Measurements from ENCODE around the gene SPEN.

The SPEN gene

DNA sequence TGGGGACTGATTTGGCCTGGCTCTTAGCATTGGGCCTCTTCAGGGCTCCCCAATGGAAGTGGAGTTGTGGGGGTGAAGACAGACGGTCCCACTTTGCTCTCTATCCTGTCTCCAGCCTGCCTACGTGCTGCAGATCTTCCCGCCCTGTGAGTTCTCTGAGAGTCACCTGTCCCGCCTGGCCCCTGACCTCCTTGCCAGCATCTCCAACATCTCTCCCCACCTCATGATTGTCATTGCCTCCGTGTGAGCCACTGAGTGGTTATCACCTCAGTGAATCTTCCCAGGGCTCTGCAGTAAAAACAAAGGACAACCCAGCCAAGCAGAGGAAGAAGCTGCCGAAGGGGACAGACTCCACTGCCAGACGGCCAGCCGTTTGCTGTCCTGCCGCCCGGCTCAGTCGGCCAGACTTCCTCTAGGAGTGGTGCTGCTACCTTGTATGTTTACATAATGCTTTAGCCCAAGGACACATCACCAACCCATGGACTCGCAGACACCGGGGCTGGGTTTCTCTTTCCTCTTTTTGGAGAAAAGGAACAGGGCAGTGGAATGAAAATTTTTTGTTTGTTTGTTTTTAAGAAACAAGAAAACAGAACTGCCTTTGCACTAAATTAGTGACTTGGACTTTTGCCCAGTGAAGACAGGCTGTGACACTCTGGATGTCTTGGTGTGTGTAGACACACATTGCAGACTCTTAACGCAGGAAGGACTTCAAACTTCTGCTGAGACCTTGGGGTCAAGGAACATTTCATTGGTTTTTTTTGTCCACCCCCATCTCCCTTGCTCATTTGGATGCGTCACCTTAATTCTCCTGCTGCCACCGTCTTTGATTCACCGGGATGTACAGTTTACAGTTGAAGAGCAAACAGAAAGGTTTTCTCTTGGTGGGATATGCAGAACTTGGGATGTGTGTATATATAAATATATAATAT is 91.9 kb downstream of the SPEN start:
- no peak for DNase-seq

DNA sequence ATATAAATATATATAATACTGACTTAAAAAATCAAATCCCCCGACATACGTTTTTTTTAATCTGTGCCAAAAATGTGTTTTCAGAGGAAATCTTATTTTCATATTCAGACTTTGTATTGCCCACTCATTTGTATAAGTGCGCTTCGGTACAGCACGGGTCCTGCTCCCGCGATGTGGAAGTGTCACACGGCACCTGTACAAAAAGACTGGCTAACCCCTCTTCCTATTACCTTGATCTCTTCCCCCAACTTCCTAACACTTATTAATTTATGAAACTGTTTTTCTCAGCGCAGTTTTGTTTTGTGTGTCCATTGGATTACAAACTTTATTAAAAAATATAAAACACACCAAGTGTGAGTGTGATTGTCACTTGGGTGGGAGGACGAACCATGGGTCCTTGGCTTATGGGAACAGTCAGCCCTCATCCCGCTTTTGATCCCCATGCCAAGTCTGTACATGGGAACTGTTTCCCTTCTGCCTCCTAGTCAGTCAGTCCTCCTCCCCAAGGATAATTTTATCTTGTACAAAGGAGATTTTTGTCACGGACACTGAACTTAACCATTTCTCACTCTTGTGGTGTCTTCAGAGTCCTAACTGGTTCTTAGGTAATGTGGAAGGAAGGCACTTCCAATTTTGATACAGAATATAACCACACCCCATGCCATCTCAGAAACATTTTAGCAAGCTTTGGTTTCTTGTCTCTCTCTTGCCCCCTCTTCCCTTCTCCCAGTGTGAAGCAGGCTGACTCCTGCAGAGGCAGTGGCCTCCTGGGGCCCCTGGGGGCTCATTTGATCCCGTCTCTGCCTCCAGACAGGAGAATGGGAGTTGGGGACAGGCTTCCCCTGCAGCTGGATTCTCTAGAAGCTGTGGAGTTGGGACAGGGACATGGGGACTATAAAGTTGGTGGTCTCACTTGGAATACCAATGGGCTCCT is 92.9 kb downstream of the SPEN start:
- no peak for DNase-seq

GRCh38 chr1:15941044-15941840 is 93.7 kb downstream of the SPEN start:
- DNase-seq, result no peak

DNA sequence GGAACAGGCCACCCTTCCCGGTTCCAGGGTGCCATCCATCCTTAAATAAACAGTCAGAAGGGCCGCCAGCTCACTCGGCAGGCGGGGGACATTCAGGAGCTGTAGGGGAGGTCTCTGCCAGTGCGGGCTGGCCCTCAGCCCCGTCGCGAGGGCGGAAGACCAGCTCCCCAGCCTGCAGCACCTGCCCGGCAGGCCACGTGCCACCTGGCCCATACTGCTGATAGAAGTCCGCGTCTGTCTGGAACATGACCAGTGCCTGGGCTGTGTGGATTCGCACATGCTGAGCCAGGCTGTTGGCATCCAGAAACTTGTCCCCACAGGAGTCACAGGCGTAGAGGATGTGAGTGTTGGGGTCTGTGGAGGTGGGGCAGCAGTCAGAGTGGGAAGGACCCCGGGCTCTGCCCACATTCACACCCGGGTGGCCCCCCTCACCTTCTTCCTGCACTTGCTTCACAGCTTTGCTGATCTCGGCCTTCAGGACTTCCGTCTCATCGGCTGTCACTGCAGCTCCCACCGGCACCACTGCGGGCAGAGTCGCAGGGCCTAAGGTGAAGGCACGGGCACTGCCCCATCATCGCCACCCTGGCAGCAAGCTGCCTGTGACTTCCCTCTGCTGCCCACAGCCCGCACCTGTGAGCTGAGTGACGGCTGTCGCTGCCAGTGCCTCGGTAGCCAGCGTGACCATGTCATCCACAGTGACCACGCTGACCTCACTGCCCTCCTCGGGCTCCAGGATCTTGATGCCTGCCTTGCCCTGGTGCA is 94.6 kb downstream of the SPEN start:
- no peak for DNase-seq

DNA sequence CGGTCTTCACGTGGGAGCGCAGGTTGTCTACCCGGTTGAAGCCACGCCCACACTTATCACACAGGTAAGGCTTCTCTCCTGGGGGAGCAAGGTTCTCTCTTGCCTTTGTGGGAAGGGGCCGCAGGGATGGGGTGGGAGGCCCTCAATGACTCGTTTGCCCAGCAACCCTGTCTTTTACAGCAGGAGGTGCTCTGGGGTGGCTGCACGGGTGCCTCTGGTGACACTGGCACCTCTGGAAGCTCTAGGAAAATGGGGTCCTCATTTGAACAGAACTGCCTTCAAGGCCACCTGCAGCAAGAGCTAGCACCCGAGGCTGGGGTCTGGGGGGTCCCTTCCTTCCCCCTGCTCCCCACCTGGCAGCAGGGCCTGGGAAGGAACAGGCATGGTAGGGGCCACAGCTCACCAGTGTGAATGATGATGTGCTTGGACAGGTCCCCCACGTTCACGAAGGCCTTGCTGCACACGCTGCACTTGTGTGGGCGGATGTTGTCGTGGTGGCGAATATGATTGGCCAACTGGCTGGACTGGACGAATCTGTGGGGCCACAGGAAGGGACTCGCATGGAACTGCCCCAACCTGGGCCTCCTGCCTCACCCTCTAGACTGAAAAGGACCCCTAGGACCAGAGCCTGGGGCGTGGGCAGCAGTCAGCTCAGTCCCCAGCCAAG is 95.3 kb downstream of the SPEN start:
- DNase-seq, result no peak

- DNase-seq, result no peak
Measured at GRCh38 chr1:15943328-15943991, 96.0 kb downstream of the SPEN start.

DNA sequence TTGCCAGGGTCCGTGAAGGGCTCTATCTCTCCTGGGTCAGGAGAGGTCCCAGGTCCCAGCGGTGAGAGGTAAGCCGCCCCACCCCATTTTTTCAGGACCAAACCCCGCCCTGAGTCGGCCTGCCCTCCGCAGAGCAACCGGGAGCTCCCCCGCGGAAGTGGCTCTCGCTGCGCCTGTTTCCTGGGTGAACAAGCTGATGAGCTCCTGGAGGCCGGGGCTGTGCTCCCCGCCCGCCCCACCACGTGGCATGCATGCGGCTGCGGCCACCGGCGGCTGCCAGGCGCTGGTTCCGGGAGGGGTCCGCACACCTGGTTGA is 96.4 kb downstream of the SPEN start:
- DNase-seq, result no peak

GRCh38 chr1:15944308-15945010 is 97.0 kb downstream of the SPEN start:
- DNase-seq, result no peak

DNA sequence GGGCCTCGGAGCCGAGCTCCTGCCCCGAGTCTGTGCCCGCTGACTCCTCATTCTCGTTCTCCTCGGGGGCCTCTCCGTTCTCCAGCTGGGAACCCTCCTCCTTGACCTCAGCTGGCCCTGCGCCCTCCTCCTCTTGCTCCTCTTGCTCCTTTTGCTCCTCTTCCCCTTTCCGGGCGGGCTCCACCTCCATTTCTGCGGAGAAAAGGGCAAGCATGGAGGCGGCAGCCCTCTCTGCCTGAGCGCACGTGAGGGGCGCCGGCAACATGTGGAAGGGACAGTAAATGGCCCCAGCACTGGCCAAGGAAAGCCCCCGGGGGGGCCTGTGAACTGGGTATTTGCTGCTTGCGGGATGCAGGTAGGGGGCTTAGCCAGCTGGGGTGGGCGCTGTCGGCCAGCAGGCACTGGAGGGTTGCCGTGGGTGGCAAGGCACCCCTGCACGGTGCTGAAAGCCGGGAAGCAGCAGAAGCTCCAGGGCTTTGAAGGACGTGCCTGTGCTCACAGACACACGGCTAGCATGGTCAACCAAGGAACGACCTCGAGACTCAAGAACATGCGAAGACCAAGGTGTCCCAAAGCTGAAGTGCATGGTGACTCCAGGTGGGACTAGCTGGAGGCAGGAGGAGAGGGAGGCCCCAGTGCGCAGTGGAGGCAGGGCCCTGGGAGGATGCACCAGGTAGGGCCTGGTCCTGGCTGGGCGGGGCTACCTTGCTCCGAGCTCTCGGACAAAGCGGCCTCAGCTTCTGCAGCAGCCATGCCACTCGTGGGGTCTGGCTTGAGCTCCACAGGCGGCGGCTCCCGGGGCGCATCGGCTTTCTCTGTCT is 97.7 kb downstream of the SPEN start:
- DNase-seq, result no peak

GRCh38 chr1:15945832-15946448 is 98.4 kb downstream of the SPEN start:
- DNase-seq, result no peak

- no peak for DNase-seq
Measured at GRCh38 chr1:15946571-15947381, 99.3 kb downstream of the SPEN start.

GRCh38 chr1:15947382-15948090 is 100.0 kb downstream of the SPEN start:
- DNase-seq, result no peak

GRCh38 chr1:15948091-15948591 is 100.6 kb downstream of the SPEN start:
- DNase-seq, result no peak

DNA sequence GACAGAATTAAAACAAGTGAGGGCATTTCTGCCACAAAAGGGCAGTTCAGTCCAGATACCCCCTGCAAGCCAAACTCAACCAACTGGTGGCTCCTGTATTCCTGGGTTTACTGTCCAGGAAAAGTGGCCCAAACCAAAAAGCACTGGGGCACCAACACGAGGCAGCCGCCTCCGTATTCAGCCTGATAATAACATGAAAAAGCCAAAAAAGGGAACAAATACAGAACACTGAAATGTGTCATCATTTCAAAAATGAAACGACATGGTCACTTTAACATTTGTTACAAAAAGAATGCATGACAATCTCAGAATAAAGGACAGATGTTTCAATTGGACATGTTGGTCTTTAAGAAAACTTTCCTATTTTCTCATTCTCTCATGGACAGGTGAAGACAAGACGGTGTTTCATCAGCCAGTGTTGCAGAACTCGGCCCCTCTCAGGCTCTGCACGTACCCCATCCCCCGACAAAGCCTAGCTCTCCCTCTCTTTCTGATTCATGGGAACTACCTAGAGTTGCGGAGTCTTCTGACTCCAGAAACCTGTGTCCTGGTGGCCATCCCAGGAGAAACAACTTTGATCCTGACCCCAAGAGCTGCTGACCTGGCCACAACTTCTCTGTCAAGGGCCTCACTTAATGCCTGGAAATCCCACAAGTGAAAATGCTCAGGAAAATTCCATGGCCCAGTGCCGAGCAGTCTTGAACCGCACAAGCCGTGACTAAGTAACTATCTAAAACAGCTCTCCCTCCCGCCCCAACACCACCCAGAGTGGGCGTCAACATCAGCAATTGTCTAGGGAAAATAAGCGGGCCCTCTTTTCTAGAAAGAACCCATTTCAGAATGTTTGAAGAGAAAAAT is 101.3 kb downstream of the SPEN start:
- DNase-seq, result peak; percentile 97

DNA sequence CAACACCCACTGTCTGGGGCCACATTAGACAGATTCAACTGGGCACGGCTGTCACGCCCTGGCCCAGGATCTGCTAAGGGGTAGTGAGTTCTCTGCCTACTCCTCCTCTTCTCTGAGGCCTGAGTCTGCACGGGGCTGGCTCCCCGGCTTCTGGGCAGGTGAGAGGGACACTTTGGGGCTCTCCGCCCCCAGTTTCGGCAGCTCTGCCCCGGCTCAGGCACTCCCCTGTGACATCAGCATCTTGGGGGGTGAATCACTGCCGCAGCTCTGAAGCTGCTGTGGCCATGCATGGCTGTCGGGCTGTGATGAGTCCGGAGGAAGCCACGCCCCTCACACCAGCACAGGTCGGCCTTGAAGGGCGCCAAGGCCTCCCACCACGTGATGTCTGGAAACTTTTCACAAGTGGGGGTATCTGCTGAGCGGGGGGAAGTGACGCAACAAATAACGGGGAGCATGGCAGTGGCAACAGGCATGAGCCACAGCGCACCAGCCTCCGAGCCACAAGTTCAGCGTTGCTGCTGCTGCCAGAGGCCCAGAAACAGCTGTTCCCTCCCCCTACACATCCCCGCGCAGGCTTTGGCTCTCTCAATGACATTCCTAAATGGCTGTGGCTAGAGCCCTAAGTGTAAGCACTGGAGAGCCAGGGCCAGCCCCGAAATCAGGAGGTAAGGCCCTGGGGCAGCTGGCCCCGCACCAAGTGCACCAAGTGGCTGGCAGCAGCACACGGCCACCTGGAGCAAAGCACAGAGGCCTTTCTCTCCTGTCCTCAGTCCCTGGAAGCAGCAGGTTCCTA is 102.1 kb downstream of the SPEN start:
- peak; percentile 98 for DNase-seq

Measured in fibroblast of skin of right biceps (primary cell).